Psoas muscle (tissue), 8 donors: Measurements from ENCODE around the gene TICRR. TPM values are rescaled to one million over a fixed set of nuclear protein-coding genes. Genes with fewer than 3 reads are reported as not detected.

Experiments
- ATAC-seq, 4 donors: fragments of 200-7000 bp; cut with Tn5 transposase; one replicate each; pipeline ENCODE4 v1.9.1; 2020; ENCODE audit warnings: moderate library complexity in 3 of 4, mild to moderate bottlenecking in 2 of 4
- DNase-seq, 2 donors: peaks; one replicate each; pipeline ENCODE4 v3.0.0-alpha.2; 2020
- H3K27ac ChIP-seq: fragments of 200-600 bp; one replicate; pipeline ENCODE4 v1.8.0; 2022
- H3K27me3 ChIP-seq, 3 donors: fragments of 200-600 bp in 1 of 3; one replicate each; pipeline versions ENCODE4 v1.6.1 to v1.8.0; 2013 to 2022; ENCODE audit warnings: low read length in 2 of 3, mild to moderate bottlenecking in 2 of 3, moderate library complexity in 1 of 3; ENCODE audit not compliant: insufficient read depth in 3 of 3
- H3K36me3 ChIP-seq, 2 donors: fragments of 200-600 bp in 1 of 2; one replicate each; pipeline versions ENCODE4 v1.6.1 to v1.8.0; 2013 to 2022; ENCODE audit warnings: low read depth in 1 of 2, mild to moderate bottlenecking in 1 of 2, moderate library complexity in 1 of 2; ENCODE audit not compliant: insufficient read depth in 1 of 2
- H3K4me1 ChIP-seq: fragments of 200-600 bp; one replicate; pipeline ENCODE4 v1.8.0; 2022
- H3K4me3 ChIP-seq: fragments of 200-600 bp; one replicate; pipeline ENCODE4 v1.8.0; 2022; ENCODE audit warnings: mild to moderate bottlenecking
- H3K9me3 ChIP-seq: fragments of 200-600 bp; one replicate; pipeline ENCODE4 v1.8.0; 2022
- CTCF ChIP-seq: fragments of 200-600 bp; IDR thresholded peaks from one replicate; pipeline ENCODE4 v1.8.0; 2022; ENCODE audit warnings: antibody characterized with exemption
- WGBS, 3 donors: extraction: QIAGEN DNeasy Blood & Tissue Kit; methylation state at CpG; one replicate each; pipeline versions ENCODE4 v1.1.6 to v1.1.7; 2013; 5-methylcytosine and 5-hydroxymethylcytosine counted together
- intact Hi-C, 2 donors: fragments of 100-400 bp; cut with DNase I; formaldehyde crosslinking; loops; one replicate each; pipeline versions ENCODE4 v1.11.0 to v1.14.2; 2022
- polyA plus RNA-seq, 3 donors: library from polyadenylated mRNA; stranded (reverse); fragments of 200-250 nt; gene quantifications; one replicate each; pipeline ENCODE4 v1.2.3, GENCODE V29; 2013
- total RNA-seq, 4 donors: library from RNA; stranded (reverse); fragmentation: NEBNext Ultra II Directional in 2 of 4; extraction: Animal tissue kit (Norgen Biotek cat#: 25700) in 2 of 4; gene quantifications; one replicate each; pipeline versions ENCODE4 v1.2.1 to v1.2.4, GENCODE V29; 2021 to 2023
- donor health status: healthy with polysubstance abuse.
- donor health status: DM: no; HTN: no; CAD: no; lungs with moderate emphysema.
- donor health status: Bipolar disorder and iron deficiency.
- donor health status: healthy.
- donor health status: DM: yes; HTN: yes; CAD: no.
- donor health status: DM: no; HTN: no; CAD: no.
- donor health status: DM: no; HTN: no; CAD: no.
- donor health status: DM: yes; HTN: yes; CAD: no.

TICRR gene
- total and polyA plus RNA-seq, 7 donors, result 0.01 to 0.04 (median 0.04) TPM; not detected in 4

- ATAC-seq, result no peak
- H3K27ac ChIP-seq, result no peak overlapping the region
- H3K9me3 ChIP-seq, result no peaks in the 10 kb centered on the region
- intact Hi-C loops, result no loop called here
- no peak overlapping the region for H3K4me3 ChIP-seq
- H3K27me3 ChIP-seq, result peaks cover 0 to 28% (median 8%) of the 10 kb centered on the region in 3 donors
- no peaks in the 10 kb centered on the region for H3K4me1 ChIP-seq
- 77 to 85% (median 77%) methylated on average over 7 of the region's 7 CpGs for WGBS, 3 donors
- TF ChIP-seq CTCF, result no peak
- no peak for DNase-seq
- H3K36me3 ChIP-seq, result no peaks in the 10 kb centered on the region
Observed at GRCh38 chr15:89652131-89652530, 76.9 kb downstream of the TICRR start.

- no peaks in the 10 kb centered on the region for H3K4me1 ChIP-seq
- H3K36me3 ChIP-seq, result no peaks in the 10 kb centered on the region
- no peak for TF ChIP-seq CTCF
- H3K27me3 ChIP-seq, result peaks cover 0 to 28% (median 8%) of the 10 kb centered on the region in 3 donors
- intact Hi-C loops, result no loop called here
- H3K4me3 ChIP-seq, result no peak overlapping the region
- DNase-seq (no peak), ATAC-seq (no peak)
- 70 to 92% (median 80%) methylated on average over 13 to 16 of the region's 16 CpGs for WGBS, 3 donors
- no peaks in the 10 kb centered on the region for H3K9me3 ChIP-seq
- H3K27ac ChIP-seq, result no peak overlapping the region
Observed at GRCh38 chr15:89652666-89653065, 77.4 kb downstream of the TICRR start.

GRCh38 chr15:89653578-89653977 is 78.3 kb downstream of the TICRR start:
- WGBS, 3 donors, result 97 to 98% (median 97%) methylated on average over 2 of the region's 2 CpGs
- no peak overlapping the region for H3K27ac ChIP-seq
- H3K4me3 ChIP-seq, result no peak overlapping the region
- no peak for TF ChIP-seq CTCF
- ATAC-seq, result no peak
- peaks cover 0 to 28% (median 8%) of the 10 kb centered on the region in 3 donors for H3K27me3 ChIP-seq
- intact Hi-C loops, result no loop called here
- no peaks in the 10 kb centered on the region for H3K9me3 ChIP-seq
- DNase-seq, result no peak
- no peaks in the 10 kb centered on the region for H3K36me3 ChIP-seq
- H3K4me1 ChIP-seq, result no peaks in the 10 kb centered on the region

GRCh38 chr15:89654301-89654761 is 79.1 kb downstream of the TICRR start:
- intact Hi-C loops, result no loop called here
- H3K4me1 ChIP-seq, result no peaks in the 10 kb centered on the region
- H3K4me3 ChIP-seq, result peak overlapping the region; percentile 67
- H3K36me3 ChIP-seq, result no peaks in the 10 kb centered on the region
- ATAC-seq (peak in 2 of 4 donors; percentile 15), DNase-seq (no peak)
- H3K27me3 ChIP-seq, result peaks cover 0 to 28% (median 8%) of the 10 kb centered on the region in 3 donors
- 42 to 55% (median 42%) methylated on average over 14 of the region's 14 CpGs for WGBS, 3 donors
- TF ChIP-seq CTCF, result no peak
- H3K9me3 ChIP-seq, result no peaks in the 10 kb centered on the region
- H3K27ac ChIP-seq, result no peak overlapping the region
